Measurements from ENCODE around the gene MYRIP.

DNA sequence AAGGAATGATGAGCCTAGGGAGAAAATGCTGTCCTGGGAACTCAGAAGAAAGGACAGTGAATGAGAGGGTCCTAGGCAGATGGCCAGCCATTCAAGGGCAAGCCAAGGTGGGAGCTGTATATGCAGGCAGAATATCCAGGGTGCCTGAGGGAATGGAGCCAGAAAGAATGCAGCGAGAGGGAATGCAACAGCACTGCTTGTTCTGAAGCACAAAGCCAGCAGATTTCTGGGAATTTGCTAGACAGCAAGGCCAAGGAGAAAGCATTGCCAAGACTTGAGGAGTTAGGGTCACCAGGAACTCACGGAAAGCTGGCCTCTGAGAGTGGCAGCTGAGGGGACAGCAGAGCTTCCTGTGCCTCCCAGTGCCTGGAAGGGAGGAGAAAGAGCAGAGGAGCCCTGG lies 200.6 kb downstream of the MYRIP start:
- TF ChIP-seq, protein P1, sequence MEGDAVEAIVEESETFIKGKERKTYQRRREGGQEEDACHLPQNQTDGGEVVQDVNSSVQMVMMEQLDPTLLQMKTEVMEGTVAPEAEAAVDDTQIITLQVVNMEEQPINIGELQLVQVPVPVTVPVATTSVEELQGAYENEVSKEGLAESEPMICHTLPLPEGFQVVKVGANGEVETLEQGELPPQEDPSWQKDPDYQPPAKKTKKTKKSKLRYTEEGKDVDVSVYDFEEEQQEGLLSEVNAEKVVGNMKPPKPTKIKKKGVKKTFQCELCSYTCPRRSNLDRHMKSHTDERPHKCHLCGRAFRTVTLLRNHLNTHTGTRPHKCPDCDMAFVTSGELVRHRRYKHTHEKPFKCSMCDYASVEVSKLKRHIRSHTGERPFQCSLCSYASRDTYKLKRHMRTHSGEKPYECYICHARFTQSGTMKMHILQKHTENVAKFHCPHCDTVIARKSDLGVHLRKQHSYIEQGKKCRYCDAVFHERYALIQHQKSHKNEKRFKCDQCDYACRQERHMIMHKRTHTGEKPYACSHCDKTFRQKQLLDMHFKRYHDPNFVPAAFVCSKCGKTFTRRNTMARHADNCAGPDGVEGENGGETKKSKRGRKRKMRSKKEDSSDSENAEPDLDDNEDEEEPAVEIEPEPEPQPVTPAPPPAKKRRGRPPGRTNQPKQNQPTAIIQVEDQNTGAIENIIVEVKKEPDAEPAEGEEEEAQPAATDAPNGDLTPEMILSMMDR (IDR thresholded peaks at IDR 0.05) = no peak
- no peak for TF ChIP-seq POLR2A (IDR thresholded peaks at IDR 0.05)

All from adrenal gland (tissue), 5 donors.